ENCODE data around the gene MYO1E. TPM values are rescaled to one million over a fixed set of nuclear protein-coding genes. Genes with fewer than 3 reads are reported as not detected.

Gene MYO1E
- total and polyA plus RNA-seq, 2 of the 8 experiments (the other 6 are each of a cell fraction or from before 2014, with no cell fraction given): 19.6 to 142 TPM

- Histone ChIP-seq H2AK5ac (ENCODE audit: low read depth, low read length) (no peak overlapping the region), H3K4me1 (replicated peaks in 1 of 4; ENCODE audit: control insufficient read depth in 3 of 4, insufficient read depth in 4 of 4, low read length in 3 of 4) (no peaks in the 10 kb centered on the region), H3K4me3 (ENCODE audit: extremely low read depth in 1 of 4, insufficient read depth in 2 of 4, low read depth in 3 of 4, low read length in 4 of 4) (no peak overlapping the region), H3K18ac (ENCODE audit: extremely low read depth, low read length) (no peak overlapping the region), H3K79me1 (ENCODE audit: low read depth, low read length) (no peaks in the 10 kb centered on the region), H3K9me3 (ENCODE audit: insufficient read depth in 2 of 2, low read depth in 1 of 2, low read length in 1 of 2) (no peaks in the 10 kb centered on the region), H3K27ac (ENCODE audit: low read depth, low read length) (no peak overlapping the region), H3K36me3 (ENCODE audit: control insufficient read depth in 2 of 4, insufficient read depth in 4 of 4, low read length in 3 of 4) (peaks cover 0 to 25% (median 11%) of the 10 kb centered on the region in 4 experiments; a peak in 5 of 8 replicates), H3K56ac (replicated peaks; ENCODE audit: insufficient read length, low read depth, low read length) (no peak overlapping the region), H4K20me1 (replicated peaks in 1 of 2; ENCODE audit: control insufficient read depth in 1 of 2, insufficient read depth in 2 of 2, low read length in 2 of 2) (peaks cover 0 to 2% of the 10 kb centered on the region in 2 experiments), H3K23ac (ENCODE audit: insufficient read length) (no peak overlapping the region), H3K23me2 (ENCODE audit: low read depth, low read length) (no peaks in the 10 kb centered on the region), H3K4ac (replicated peaks; ENCODE audit: insufficient read length, low read depth, low read length) (no peak overlapping the region), H3K14ac (ENCODE audit: insufficient read length) (no peak overlapping the region), H4K5ac (ENCODE audit: insufficient read length, low read depth, low read length) (no peak overlapping the region), H2BK5ac (ENCODE audit: low read depth, low read length) (no peak overlapping the region), H4K8ac (ENCODE audit: extremely low read depth, insufficient read depth, low read length) (no peak overlapping the region), H2BK20ac (ENCODE audit: low read length) (no peak overlapping the region), H3K79me2 (ENCODE audit: control insufficient read depth in 1 of 2, insufficient read depth in 2 of 2, low read length in 2 of 2) (no peaks in the 10 kb centered on the region), H2BK12ac (ENCODE audit: low read depth, low read length) (no peak overlapping the region), H2AFZ (ENCODE audit: low read length) (no peak overlapping the region), H2BK15ac (ENCODE audit: low read length) (no peak overlapping the region), H3K4me2 (ENCODE audit: insufficient read depth in 1 of 2, low read depth in 2 of 2, low read length in 2 of 2) (no peak overlapping the region), H4K91ac (replicated peaks; ENCODE audit: insufficient read length, low read length) (no peak overlapping the region), H3K9ac (replicated peaks in 1 of 4; ENCODE audit: extremely low read depth in 1 of 4, low read depth in 3 of 4, low read length in 3 of 4) (no peak overlapping the region), H2BK120ac (replicated peaks; ENCODE audit: low read depth, low read length) (no peak overlapping the region), H3K27me3 (replicated peaks in 1 of 4; ENCODE audit: control insufficient read depth in 3 of 4, extremely low read depth in 1 of 4, insufficient read depth in 3 of 4, low read length in 3 of 4) (no peaks in the 10 kb centered on the region)
- TF ChIP-seq TEAD4 (IDR thresholded peaks at IDR 0.05; ENCODE audit: low read depth, low read length) (no peak), USF2 (IDR thresholded peaks at IDR 0.05; ENCODE audit: low read length) (no peak), ATF3 (IDR thresholded peaks at IDR 0.05; ENCODE audit: insufficient read depth, low read depth, low read length) (no peak), SIX5 (IDR thresholded peaks at IDR 0.05; ENCODE audit: low read depth, low read length) (no peak), KDM5A (IDR thresholded peaks at IDR 0.05; ENCODE audit: low read length) (no peak), RFX5 (IDR thresholded peaks at IDR 0.05; ENCODE audit: borderline replicate concordance, low read depth, low read length) (no peak), HDAC2 (IDR thresholded peaks at IDR 0.05; ENCODE audit: borderline replicate concordance in 1 of 2, low read depth in 2 of 2, low read length in 2 of 2) (no peak)
- no peak for DNase-seq (ENCODE audit: low read depth in 1 of 2, low spot score in 2 of 2)
- ChIA-PET CTCF (ENCODE audit: partially characterized antibody) (no interaction called here), POLR2A (ENCODE audit: partially characterized antibody) (interaction anchor here (0.6 kb wide), 1 partner anchor 359 kb away, joined by 3 read pairs; no protein-coding TSS in a partner anchor)
- WGBS, 2 experiments (ENCODE audit: extremely low coverage in 1 of 2, insufficient coverage in 1 of 2, insufficient read length in 1 of 2, insufficient replicate concordance in 2 of 2, low coverage in 1 of 2, low lambda C conversion rate in 2 of 2, missing lambda C conversion rate in 1 of 2): 82% methylated on average over 2 of the region's 2 CpGs; no CpG with 5 or more reads in 1 of the 2 experiments
- no peak for FAIRE-seq
Observed at GRCh38 chr15:59099162-59099685, 273.4 kb downstream of the MYO1E start.
